GM21381 (cell line): ENCODE measurements around the gene SAPCD1.
A peak's percentile ranks its signal among the peaks of the same experiment; 100 is the strongest.

Source experiments
- ATAC-seq: cut with Tn5 transposase; IDR thresholded peaks from one replicate; pipeline ENCODE4 v1.9.1; 2021; ENCODE audit warnings: mild to moderate bottlenecking, moderate library complexity; ENCODE audit not compliant: unreplicated experiment

The SAPCD1 gene

GRCh38 chr6:31762356-31762755 lies at the start of gene SAPCD1:
SAPCD1 (plus strand) TSS chr6:31762656; CDS start chr6:31763055, 399 bp downstream.
- ATAC-seq: no peak

DNA sequence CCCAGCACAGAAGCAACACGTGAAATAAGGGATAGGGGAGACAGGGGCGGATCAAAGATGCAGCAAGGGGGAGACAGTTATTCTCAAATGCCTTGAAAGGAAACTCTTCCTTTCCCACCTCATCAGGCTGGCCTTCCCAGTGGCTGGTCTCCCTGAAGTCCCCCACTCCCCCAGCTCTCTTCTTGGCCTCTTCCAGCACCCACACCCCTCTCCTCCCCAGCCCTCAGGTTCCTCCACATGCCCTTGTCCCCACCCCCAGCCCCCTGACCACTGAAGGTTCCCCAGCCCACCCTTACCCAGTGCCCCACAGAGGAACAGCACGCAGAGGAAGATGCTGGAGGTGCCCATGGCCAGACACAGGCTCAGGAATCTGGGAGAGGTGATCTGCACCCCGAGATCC lies 49.0 kb upstream of the SAPCD1 start:
- ATAC-seq: no peak

GRCh38 chr6:31713991-31714684 lies 48.3 kb upstream of the SAPCD1 start:
- no peak for ATAC-seq

DNA sequence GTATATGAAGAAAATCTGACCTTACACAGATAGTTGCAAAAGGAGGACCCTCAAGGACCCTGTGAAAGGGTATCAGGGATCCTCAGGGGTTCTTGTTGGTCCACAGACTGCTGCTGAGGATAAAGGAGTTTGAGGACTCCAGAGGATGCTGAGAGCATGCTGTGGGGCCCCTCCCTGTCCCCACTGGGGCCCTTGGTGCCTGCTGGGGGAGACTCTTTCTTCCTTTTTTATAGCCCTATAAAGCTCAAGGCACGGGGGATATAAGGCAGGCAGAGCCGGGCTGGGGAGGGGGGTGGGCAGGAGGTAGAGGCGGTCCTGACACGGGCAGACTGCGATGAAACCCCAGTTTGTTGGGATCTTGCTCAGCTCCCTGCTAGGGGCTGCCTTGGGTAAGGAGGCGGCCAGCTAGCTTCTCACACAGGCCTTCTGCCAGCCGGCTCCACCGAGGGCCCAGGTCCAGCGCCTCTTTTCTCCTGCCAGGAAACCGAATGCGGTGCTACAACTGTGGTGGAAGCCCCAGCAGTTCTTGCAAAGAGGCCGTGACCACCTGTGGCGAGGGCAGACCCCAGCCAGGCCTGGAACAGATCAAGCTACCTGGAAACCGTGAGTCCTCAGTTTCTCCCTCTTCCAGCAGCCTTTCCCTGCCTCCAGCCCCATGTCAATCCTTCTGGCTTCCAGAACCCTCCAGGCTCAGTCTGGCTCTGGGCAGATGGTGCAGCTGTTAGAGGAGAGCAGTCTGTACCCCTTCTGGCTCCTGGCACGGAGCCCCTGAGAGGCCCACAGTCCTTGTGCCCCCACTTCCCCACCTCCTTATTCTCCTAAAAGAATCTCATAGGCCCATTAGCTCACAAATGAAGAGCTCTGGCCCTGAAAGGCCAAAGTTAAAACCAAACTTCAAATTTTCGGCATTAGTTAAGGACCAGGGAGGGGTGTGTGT lies 47.2 kb upstream of the SAPCD1 start, which contains the start of gene LY6G6D:
TSS of gene LY6G6D (plus strand) at position 327 of the 937 bp plus-strand sequence. CDS start at position 335, 8 bp downstream.
- no peak for ATAC-seq

- ATAC-seq: no peak
Observed at GRCh38 chr6:31717499-31718222, 44.8 kb upstream of the SAPCD1 start.

- no peak for ATAC-seq
Observed at GRCh38 chr6:31718265-31718664, 44.2 kb upstream of the SAPCD1 start.

DNA sequence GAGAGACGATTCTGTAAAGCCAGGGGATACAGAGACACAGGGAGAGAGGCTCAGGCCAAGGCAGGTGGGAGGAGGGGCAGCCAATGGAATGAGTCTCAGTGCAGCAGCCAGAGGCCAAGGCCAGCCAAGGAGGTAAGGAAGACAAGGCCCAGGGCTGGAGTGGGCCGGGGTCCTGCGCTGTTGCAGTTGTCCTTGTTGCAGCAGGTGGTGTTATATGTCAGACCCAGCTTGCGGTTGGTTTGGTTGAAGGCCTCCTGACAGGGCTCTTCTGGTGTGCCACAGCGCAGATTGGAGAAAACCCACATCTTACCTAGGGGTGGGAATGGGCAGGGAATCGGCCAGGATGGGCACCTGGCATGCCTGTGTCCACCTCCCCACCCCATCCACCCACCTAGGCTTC lies 43.5 kb upstream of the SAPCD1 start:
- ATAC-seq: no peak

GRCh38 chr6:31720196-31720770 lies 42.2 kb upstream of the SAPCD1 start:
- ATAC-seq: no peak

DNA sequence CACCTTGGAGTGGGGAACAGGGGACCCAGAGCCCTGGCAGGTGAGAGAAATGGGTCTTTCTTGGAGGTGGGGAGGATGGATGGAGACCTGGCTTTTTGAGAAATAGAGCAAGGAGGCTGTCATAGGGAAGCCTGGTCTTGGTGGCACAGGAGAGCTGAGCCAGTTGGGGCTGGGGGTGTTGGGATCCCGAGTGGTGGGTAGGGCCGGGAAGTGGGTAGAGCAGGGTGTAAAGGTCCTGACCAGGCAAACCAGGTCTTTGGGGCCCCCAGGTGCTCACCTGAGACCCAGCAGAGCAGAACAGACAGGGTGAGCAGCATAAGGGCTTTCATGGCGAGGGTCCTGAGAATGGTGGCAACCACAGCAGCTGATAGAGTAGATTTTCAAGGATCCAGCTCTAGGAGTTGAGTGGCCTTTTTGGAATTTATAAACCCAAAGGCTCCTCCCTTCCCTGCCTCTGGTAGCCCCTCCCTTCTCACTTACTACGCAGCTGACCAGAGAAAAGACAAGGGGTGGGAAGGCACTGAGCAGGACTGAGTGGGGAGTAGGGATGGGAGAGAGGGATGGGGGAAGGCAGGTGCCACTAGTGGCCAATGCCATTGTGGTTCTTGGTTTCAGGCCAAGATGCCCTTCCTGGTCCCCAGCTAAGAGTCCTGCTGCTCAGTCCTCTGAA lies 41.0 kb upstream of the SAPCD1 start, which contains the start of gene LY6G6C:
TSS of gene LY6G6C (minus strand) at position 396 of the 670 bp plus-strand sequence. CDS start at position 329, 67 bp downstream.
- ATAC-seq: no peak

DNA sequence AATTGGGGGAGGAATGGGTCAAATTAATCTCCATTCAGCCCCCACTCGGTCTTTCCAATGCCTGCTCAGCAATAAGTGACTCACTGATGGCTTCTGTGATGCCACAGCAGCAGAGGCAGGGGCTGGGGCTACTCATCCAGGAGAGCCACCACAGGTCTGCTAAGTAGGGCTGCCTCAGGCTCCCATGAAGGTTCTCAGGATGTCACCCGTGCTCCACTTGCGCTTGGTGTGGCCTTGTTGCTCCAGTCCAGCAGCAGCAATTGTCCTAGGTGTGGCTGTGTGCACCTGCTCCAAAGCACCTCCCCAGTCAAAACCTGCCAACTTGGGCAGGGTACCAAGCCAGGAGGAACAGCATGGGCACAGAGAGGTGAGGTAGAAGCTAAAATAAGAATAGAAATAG lies 40.3 kb upstream of the SAPCD1 start:
- ATAC-seq: no peak

DNA sequence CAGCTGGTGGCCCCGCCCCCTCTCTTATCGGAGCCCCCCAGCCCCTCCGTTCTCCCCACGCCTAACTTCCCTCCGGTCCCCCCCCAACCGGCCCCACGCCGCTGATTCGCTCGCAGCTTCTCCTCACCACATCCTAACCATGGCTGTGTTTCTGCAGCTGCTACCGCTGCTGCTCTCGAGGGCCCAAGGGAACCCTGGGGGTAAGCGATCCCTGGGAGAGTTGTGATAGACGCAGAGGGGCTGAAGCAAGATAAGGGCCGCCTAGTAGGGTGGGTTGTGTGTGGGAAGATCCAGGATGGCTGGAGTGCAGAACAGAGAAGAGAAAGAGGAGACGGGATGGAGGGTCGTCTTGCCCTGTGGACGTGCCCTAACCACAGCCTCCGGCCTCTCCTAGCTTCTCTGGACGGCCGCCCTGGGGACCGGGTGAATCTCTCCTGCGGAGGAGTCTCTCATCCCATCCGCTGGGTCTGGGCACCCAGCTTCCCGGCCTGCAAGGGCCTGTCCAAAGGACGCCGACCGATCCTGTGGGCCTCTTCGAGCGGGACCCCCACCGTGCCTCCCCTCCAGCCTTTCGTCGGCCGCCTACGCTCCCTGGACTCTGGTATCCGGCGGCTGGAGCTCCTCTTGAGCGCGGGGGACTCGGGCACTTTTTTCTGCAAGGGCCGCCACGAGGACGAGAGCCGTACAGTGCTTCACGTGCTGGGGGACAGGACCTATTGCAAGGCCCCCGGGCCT lies 39.0 kb upstream of the SAPCD1 start, which contains the start of gene MPIG6B:
TSS of gene MPIG6B (plus strand) at position 129 of the 735 bp plus-strand sequence. CDS start at position 140, 11 bp downstream.
- ATAC-seq: no peak

- ATAC-seq: no peak
Observed at GRCh38 chr6:31723980-31724691, 38.3 kb upstream of the SAPCD1 start.

GRCh38 chr6:31725502-31726350 lies 36.7 kb upstream of the SAPCD1 start:
- ATAC-seq: no peak

DNA sequence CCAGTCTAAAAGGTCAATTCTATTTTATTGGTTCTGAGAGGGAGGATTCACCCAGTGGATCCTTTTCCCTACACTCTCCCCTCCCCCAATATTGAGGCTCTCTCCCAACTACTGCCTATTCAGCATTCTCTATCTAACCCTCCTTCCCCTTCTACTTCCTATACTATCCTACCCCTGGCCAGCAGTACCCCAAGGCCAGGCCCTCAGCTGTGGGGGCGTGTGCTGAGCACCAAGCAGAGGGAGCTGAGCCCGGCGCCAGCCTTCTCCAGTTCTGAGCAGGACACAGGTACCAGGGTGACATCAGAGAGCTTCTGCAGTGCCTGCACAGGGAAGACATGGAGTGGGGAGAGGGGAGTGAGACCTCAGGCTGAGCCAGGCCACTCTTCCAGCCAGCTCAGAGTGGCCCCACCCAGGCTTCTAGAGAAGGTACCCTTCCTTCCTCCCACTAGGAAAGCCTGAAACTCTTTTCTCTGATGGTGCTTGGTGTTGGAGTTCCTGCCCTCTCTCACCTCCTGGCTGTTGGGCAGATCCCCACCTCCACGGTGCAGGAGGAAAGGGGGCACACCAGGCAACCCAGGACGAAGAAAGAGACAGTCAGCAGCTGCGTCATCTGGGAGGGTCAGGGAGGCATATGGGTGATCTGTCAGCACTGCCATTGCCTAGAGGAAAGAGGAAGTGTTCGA lies 35.3 kb upstream of the SAPCD1 start:
- peak; percentile 53 for ATAC-seq

- no peak for ATAC-seq
Observed at GRCh38 chr6:31727717-31728671, 34.5 kb upstream of the SAPCD1 start.
